Right ventricle myocardium inferior (tissue), 1 donor: ENCODE measurements around the gene MGA. TPM values are rescaled to one million over a fixed set of nuclear protein-coding genes. Genes with fewer than 3 reads are reported as not detected.

Experiments used
- ATAC-seq: fragments of 200-7000 bp; cut with Tn5 transposase; one replicate; pipeline ENCODE4 v1.9.1; 2020; ENCODE audit warnings: mild to moderate bottlenecking, moderate library complexity
- DNase-seq: peaks from one replicate; pipeline ENCODE4 v3.0.0; 2021; ENCODE audit errors: missing footprints
- intact Hi-C: fragments of 100-400 bp; cut with DNase I; formaldehyde crosslinking; loops from one replicate; pipeline ENCODE4 v1.11.0; 2022
- total RNA-seq: library from RNA; stranded (reverse); fragmentation: NEBNext Ultra II Directional; extraction: Animal tissue kit (Norgen Biotek cat#: 25700); gene quantifications from one replicate; pipeline ENCODE4 v1.2.1, GENCODE V29; 2021
- donor health status: DM: no; HTN: yes; CAD: no; lungs with severe emphysema.

The MGA gene
- total RNA-seq, 1 donor from 2014 or later, result 30.2 TPM

DNA sequence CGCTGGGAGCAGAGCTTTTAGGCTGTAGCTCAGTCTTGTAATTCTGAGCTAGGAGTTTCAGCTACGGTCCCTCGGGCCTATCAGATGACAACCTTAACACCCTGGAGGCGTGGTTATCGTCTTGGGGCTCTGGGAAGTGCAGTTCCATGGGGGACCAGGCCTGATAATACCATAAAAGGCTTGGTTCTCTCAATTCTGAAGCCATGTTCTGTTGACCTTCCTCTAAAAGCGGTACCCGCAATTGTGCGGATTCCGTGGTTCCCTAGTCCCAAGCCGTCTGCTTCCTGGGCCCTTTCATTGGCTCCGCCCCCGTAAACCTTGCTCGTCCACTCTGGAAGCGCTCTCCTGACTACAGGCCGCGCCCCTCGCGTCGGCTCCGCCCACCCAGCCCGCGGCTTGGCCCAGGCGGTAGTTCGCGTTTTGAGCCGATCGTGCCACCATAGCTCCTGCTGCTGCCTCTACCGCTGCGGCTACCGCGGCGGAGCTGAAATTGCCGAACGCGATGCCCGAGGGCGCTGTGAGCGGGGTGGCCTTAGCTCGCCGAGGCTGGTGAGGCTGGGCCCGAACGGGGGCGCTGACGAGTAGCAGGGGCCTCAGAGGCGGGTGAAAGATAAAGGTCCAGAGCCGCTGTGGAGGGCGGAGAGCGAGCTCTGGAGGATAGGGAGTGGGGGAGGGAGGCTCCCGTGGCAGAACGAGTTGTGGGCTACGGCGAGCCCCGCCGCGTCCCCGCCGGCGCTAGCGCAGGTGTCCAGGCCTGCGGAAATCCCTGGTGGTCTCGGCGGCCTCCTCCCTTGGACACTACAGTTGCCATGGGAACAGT lies 114.1 kb downstream of the MGA start, which contains the start of gene MAPKBP1:
Gene MAPKBP1 (plus strand): TSS at position 423 of the 820 bp plus-strand sequence. CDS start 792 bp downstream, outside the sequence.
- ATAC-seq, result peak; percentile 97
- peak; percentile 99 for DNase-seq
- intact Hi-C loops, result loop anchor here (1.0 to 5.0 kb wide), 2 partner anchors 130 to 198 kb away; partner anchors contain the start of gene EHD4

DNA sequence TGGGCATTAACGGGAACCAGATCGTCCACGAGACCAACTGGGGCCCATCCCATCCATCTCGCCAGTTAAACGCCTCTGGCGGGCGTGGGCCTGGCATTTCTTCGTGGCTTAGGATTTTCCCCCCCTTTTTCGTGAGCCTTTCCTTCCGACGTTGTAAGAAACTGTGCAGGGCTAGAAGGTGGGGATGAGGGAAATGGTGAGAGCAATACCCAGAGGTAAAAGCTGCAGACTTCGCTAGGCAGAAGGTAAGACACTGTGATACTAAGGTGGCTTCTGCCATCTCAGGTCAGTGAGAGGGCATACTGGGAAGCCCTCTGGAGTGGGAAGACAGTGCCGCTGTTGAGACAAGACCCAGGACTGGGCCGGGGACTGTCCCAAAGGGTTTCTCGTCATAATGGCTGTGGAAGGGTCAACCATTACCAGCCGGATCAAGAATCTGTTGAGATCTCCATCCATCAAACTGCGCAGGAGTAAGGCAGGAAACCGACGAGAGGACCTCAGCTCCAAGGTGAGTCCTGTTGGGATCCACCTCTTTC lies 114.7 kb downstream of the MGA start:
- ATAC-seq (no peak), DNase-seq (no peak)
- intact Hi-C loops, result loop anchor here (1.0 to 5.0 kb wide), 2 partner anchors 129 to 197 kb away; partner anchors contain the start of gene EHD4

GRCh38 chr15:41775651-41776050 lies 115.4 kb downstream of the MGA start:
- intact Hi-C loops, result no loop called here

GRCh38 chr15:41777421-41777973 lies 117.3 kb downstream of the MGA start:
- intact Hi-C loops, result no loop called here
- ATAC-seq, result no peak

More at GRCh38 chr15:41775651-41776050, 115.4 kb downstream of the MGA start:
- no peak for ATAC-seq
- no peak for DNase-seq

GRCh38 chr15:41778521-41778920 lies 118.3 kb downstream of the MGA start:
- ATAC-seq, result no peak
- intact Hi-C loops, result no loop called here
- DNase-seq, result no peak

More at GRCh38 chr15:41777421-41777973, 117.3 kb downstream of the MGA start:
- no peak for DNase-seq

DNA sequence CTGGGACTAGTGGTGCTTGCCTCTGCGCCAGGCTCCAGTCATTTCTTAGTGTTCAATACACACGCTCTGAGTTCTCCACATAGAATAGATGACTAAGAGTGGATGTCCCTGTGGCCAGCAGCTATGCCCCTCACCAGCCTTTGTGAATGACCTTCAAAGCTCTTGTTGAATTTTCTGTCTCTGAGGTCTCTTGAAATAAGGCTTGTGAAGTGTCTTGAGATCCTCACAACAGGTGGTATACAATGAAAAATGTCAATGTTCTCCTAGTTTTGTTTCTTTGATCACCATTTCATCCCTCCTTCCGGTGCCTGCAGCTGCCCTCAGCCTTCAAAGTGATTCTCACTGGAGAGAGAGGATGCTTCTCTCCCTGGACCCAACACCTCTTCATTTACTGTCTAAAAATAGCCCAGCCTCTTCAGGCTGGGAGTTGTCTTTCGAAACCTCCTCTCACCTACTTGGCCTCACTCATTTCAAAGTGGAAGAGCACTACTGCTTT lies 119.5 kb downstream of the MGA start:
- DNase-seq (no peak), ATAC-seq (peak; percentile 74)
- intact Hi-C loops, result no loop called here

GRCh38 chr15:41780266-41780665 lies 120.1 kb downstream of the MGA start:
- ATAC-seq, result no peak
- intact Hi-C loops, result no loop called here

GRCh38 chr15:41780727-41781126 lies 120.5 kb downstream of the MGA start:
- intact Hi-C loops, result no loop called here
- ATAC-seq, result no peak
- no peak for DNase-seq

More at GRCh38 chr15:41780266-41780665, 120.1 kb downstream of the MGA start:
- DNase-seq, result no peak

DNA sequence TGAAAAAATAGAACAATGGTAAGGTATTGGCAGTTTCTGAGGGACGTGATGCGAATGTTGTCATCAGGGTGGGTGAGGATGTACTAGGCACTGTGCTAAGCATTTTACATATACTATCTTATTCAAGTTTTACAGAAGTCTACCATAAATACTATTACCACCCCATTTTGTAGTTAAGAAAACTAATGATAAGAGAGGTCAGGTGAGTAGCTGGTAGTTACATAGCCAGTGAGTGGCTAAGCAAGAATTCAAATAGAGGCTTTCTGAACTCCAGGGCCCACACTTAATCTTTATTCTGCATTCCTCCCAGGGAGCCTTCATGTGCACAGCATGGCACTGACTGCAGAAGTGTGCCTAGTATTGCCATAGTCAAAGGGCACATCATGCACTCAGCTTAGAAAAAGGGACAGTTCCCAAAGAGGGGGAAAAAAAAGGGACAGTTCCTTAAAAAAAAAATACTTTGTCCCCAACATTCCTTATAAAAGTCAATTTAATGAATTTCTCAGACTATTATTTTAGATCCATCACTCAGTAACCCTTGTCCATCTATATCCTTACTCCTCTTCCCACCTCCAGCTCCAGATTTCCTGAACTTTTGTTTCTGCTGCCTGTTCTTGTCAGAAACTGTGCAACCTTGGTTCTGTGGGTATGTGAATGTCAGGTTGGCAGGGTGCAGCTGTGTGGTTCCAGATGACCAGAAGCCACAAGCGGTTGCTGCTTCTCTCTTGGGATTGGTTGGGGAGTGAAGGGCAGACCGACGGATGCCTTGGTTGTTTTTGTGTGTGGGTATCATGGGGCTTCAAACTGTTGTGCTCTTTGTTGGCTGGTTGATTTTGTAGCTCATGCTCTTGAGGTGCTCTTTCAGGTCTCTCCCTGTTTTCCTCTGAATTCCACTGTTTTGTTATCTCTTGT lies 122.4 kb downstream of the MGA start:
- no peak for DNase-seq
- intact Hi-C loops, result no loop called here

GRCh38 chr15:41783296-41783695 lies 123.1 kb downstream of the MGA start:
- DNase-seq (no peak), ATAC-seq (no peak)
- intact Hi-C loops, result no loop called here

More for the DNA sequence above, 122.4 kb downstream of the MGA start:
- no peak for ATAC-seq

GRCh38 chr15:41788262-41788661 lies 128.1 kb downstream of the MGA start:
- no peak for DNase-seq
- intact Hi-C loops, result no loop called here
- no peak for ATAC-seq

DNA sequence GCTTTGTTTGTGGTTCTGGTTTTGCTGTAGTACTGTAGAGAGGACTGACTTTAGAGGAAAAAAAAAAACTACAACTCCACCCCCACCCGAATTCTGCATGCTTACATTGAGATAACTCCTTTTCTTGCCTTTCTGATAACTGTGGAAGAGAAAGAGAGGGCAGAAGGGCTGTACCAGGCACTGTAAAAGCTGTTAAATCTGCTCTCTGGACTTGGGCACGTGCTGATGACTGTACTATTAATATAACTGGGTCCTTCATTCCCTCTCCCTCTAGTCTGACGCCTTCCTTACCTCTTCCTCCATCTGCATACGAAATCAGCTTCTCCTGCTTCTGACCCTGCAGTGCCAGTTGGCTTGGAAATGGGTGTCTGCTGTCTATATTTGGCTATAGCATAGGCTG lies 129.0 kb downstream of the MGA start:
- intact Hi-C loops, result no loop called here
- peak; percentile 32 for ATAC-seq
- DNase-seq, result no peak

DNA sequence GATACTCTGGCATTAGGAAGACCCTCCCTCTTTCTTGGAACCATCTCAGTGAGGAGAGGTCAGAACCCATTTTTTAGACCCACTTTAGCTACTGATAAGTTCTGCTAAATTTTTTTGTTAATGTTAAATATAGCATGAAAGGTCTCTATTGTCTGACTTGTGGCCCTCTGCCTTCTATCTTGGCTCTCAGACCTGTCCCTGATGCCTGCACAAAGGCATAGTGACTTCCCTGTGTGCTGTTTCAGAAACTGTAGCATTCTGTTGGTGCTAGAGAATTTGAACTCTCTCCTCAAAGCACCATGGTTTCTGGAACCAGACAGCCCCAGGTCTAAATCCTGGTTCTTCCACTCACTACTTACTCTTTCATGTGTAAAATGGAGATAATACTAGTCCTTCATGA lies 129.5 kb downstream of the MGA start:
- intact Hi-C loops, result no loop called here
- no peak for DNase-seq
- no peak for ATAC-seq

DNA sequence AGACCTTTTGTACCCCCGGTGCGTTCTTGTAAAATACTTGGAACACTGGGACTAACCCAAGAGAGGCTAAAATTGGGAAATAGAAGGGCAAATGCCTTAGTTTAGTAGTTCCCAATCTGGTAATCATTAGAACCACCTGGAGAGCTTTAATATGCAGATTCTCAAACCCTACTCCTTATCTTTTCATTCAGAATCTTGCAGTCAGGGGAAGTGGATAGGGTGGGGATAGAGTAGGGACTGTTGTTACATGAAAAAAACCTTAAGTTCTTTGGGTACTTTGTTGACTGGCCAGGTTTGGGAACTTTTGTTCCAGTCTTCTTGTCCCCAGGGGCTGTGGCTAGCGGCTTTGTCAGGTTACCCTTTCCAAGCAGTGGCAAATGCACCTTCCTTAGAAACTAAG lies 130.0 kb downstream of the MGA start:
- intact Hi-C loops, result no loop called here
- no peak for ATAC-seq
- no peak for DNase-seq

DNA sequence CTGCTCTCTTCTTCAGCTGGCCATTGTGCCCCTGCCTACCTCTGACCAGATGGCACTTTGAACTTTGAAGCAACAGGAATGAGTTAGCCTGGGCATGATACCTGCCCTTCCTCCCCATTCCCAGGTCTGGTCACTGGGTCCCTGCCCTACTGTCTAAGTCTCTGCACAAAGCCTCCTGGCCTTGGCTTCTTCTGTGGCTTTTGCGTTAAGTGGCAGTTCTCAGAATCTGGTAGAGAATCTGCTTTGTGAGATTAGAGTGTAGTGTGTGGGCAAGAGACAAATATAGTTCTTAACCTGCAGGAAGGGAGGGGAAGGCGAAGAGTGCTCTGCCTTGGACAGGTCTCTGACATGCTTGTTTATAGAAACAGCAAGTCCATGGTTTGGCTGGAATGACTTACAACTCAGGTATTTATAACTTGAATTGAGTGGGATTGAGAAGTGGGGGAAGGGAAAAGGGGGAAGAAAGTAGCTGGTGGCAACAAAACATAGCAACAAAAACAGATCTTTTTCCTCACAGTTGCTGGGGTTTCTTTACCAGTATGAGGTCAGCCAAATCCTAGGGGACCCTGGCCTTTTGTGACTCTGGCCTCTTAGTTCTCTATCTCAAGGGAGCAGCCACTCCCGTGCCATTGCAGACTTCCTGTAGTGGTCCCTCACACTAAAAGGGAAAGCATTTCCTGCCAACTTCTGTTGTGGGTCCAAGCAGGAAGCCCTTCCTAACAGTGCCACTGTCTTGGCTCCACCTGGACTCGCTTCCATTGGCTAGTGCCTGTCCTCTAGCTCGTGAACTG lies 130.7 kb downstream of the MGA start:
- DNase-seq (no peak), ATAC-seq (peak; percentile 42)
- intact Hi-C loops, result no loop called here

DNA sequence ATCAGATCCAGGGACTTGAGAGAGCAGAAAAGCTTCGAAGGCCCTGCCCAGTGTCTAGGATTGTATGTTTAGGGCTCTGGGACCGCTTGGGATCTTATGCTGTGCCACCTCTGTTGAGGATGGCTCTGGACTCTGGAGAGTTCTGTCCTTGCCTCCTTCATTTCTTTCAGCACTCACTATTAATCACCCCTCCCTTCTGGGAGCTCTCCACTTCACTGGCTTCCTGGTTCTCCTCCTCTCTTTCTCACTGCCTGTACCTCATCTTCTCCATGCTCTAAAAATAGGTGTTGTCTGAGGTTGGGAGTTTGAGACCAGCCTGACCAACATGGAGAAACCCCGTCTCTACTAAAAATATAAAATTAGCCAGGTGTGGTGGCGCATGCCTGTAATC lies 131.3 kb downstream of the MGA start:
- ATAC-seq, result peak; percentile 20
- intact Hi-C loops, result no loop called here
- DNase-seq, result no peak

DNA sequence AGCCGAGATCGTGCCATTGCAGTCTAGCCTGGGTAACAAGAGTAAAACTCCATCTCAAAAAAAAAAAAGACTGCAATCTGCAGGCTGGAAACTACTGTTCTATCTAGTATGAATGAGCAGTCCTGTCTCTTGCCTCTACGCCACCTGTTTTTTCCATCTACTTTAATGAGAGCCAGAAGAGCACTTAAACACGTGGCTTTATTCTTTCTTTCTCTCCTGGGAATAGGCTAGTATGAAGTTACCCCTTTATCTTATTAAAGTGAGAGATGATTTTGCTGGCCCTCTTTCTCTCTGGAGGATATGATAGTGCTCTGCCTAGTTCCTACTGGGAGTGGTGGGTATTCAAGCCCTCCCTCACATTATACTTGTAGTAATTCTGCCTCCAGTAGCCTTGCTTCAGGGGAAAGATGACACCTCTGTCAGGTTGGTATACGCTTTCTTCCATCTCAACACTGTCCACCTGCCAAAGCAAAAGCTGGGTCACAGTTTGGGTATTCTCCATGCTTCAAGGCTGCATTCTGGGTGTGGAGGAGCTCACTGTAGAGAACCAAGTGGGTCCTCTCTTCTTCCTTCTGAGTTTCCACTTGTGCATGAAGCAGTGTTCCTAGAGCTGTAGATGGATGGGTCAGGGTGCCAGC lies 131.9 kb downstream of the MGA start:
- no peak for DNase-seq
- intact Hi-C loops, result no loop called here

More for the DNA sequence above, 131.9 kb downstream of the MGA start:
- ATAC-seq, result no peak
